NK-92 (cell line): ENCODE data around the gene TSN.

ENCODE experiments used
- DNase-seq: peaks from one replicate; lab custom pipeline; 2025; ENCODE audit not compliant: unreplicated experiment; lab: John Stamatoyannopoulos, UW

The TSN gene

GRCh38 chr2:121741450-121741849 is 14.0 kb upstream of the TSN start:
- DNase-seq: no peak

- no peak for DNase-seq
Observed at GRCh38 chr2:121746071-121746578, 9.3 kb upstream of the TSN start.

- DNase-seq: no peak
Observed at GRCh38 chr2:121748202-121748601, 7.2 kb upstream of the TSN start.

- no peak for DNase-seq
Observed at GRCh38 chr2:121754851-121755236, 607 bp upstream of the TSN start.

- no peak for DNase-seq
Observed at GRCh38 chr2:121764681-121765228, 9.3 kb downstream of the TSN start.

- DNase-seq: no peak
Observed at GRCh38 chr2:121766624-121767023, 11.2 kb downstream of the TSN start.

GRCh38 chr2:121768143-121768755 is 12.8 kb downstream of the TSN start:
- DNase-seq: no peak

- no peak for DNase-seq
Observed at GRCh38 chr2:121771976-121772742, 16.7 kb downstream of the TSN start.

- no peak for DNase-seq
Observed at GRCh38 chr2:121774235-121774634, 18.8 kb downstream of the TSN start.

- DNase-seq: no peak
Observed at GRCh38 chr2:121776361-121776760, 20.9 kb downstream of the TSN start.

- DNase-seq: no peak
Observed at GRCh38 chr2:121776885-121777698, 21.6 kb downstream of the TSN start.

- no peak for DNase-seq
Observed at GRCh38 chr2:121777699-121778058, 22.2 kb downstream of the TSN start.

GRCh38 chr2:121778741-121779487 is 23.5 kb downstream of the TSN start:
- no peak for DNase-seq

GRCh38 chr2:121783180-121783579 is 27.7 kb downstream of the TSN start:
- no peak for DNase-seq

- no peak for DNase-seq
Observed at GRCh38 chr2:121788685-121789084, 33.2 kb downstream of the TSN start.

GRCh38 chr2:121790276-121790956 is 35.0 kb downstream of the TSN start:
- no peak for DNase-seq

GRCh38 chr2:121791290-121791689 is 35.8 kb downstream of the TSN start:
- no peak for DNase-seq

GRCh38 chr2:121791801-121792221 is 36.4 kb downstream of the TSN start:
- no peak for DNase-seq

- no peak for DNase-seq
Observed at GRCh38 chr2:121793816-121794215, 38.4 kb downstream of the TSN start.

- no peak for DNase-seq
Observed at GRCh38 chr2:121794233-121794632, 38.8 kb downstream of the TSN start.
